ENCODE measurements around the gene MAPT.

DNA sequence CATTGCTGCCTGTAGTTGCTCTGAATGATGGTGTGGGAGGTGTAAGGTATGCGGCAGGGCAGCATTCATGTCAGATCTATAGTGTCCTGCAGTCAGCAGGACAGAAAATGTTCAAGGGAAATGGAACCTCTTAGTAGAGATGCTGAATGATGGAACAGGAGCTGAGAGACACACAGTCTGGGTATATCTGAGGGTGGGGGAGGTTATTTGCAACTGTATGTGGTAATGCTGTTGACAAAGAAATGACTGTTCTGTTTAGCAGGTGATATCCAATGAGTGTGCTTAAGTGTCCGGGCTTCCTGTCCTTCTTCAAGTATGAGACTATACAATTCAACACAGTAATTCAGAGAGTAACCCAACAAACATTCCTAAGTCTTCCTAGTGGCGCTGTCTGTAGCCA, 151.3 kb downstream of the MAPT start:
- TF ChIP-seq CTCF (IDR thresholded peaks at IDR 0.05; ENCODE audit: borderline replicate concordance, extremely low read depth, low read length, poor library complexity, severe bottlenecking): no peak
- no peak for TF ChIP-seq EZH2 (IDR thresholded peaks at IDR 0.05; ENCODE audit: borderline replicate concordance, low read depth, low read length, severe bottlenecking)
